GM23248 (cell line): ENCODE data around the gene RNF138.

ENCODE experiments used
- EZH2 ChIP-seq: fragments of 200-600 bp; sonication (generic); IDR thresholded peaks from 2 replicates; pipeline ENCODE4 v1.6.1; 2018; ENCODE audit warnings: antibody characterized with exemption, mild to moderate bottlenecking; ENCODE audit not compliant: insufficient read depth, poor library complexity, severe bottlenecking
- EZH2phosphoT487 ChIP-seq: fragments of 200-600 bp; sonication (generic); IDR thresholded peaks from 2 replicates; pipeline ENCODE4 v1.6.1; 2018; ENCODE audit warnings: antibody characterized with exemption, moderate library complexity, mild to moderate bottlenecking, low read depth; ENCODE audit not compliant: insufficient read depth

DNA sequence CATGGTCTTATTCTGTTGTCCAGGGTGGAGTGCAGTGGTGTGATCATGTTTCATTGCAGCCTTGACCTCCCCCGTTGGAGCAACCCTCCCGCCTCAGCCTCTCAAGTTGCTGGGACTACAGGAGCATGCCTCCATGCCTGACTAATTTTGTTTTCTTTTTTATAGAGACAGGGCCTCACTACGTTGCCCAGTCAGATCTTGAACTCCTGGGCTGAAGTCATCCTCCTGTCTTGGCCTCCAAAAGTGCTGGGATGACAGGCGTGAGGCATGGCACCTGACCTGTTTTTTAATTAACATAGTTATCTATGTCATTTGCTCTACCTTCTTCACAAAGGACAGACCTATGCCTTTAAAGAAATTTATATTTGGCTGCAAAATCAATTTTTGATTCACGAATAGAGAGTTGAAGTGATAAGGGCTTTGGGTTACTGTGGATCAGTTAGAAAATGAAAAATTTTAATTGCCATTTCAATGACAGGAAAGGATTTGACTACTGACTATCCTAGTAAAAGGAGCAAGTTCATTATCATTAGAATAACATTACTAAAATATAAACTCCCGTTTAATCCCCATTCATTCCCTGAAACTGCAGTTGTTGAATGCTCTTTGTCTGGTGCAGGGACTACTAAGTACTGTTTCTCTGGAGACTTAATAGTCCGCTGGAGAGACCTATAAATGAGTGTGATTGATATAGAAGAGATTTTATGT is 3.7 kb downstream of the RNF138 start:
- TF ChIP-seq EZH2 = no peak
- no peak for TF ChIP-seq EZH2phosphoT487
